GM12891 (cell line): Measurements from ENCODE around the gene AGPAT3.

Experiments used
- PAX5 ChIP-seq: IDR thresholded peaks from 2 replicates; pipeline ENCODE4 v1.6.1; 2011; ENCODE audit warnings: low read length, moderate library complexity, mild to moderate bottlenecking; ENCODE audit not compliant: insufficient read depth, severe bottlenecking
- POLR2A ChIP-seq: IDR thresholded peaks from 2 replicates; pipeline ENCODE4 v1.6.1; 2011; ENCODE audit warnings: low read depth, low read length, control low read depth
- POLR2AphosphoS5 ChIP-seq: IDR thresholded peaks from 2 replicates; pipeline ENCODE4 v1.6.1; 2011; ENCODE audit warnings: low read depth, low read length, control low read depth
- SPI1 ChIP-seq: IDR thresholded peaks from 2 replicates; pipeline ENCODE4 v1.6.1; 2011; ENCODE audit warnings: low read depth, low read length, control low read depth
- TAF1 ChIP-seq: IDR thresholded peaks from 2 replicates; pipeline ENCODE4 v1.6.1; 2011; ENCODE audit warnings: low read depth, low read length, control low read depth

DNA sequence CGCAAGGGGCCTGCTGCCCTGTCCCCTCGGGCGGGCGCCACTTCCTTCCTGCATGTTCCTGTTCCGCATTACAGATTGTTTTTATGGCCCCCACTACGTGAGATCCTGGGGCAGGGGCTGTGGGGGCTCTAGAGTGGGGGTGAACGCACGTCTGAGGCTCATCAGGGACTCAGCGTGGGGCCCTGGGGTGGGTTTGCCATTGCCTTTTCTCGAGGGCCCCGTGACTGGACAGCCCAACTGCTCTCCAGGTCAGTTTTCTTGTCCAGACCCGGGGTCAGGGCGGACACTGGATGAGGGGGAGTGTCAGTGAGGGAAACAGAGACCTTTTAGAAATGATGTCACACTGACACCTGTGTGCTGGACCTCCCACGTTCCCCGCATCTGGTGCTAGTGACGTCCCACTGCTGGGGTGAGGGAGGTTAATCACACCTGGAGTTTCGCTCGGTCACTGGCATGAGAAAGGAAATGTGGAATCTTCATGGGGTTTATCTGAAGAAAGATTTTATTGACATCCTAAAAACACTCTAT, 65.9 kb downstream of the AGPAT3 start:
- no peak for TF ChIP-seq POLR2A
- no peak for TF ChIP-seq TAF1
- TF ChIP-seq POLR2AphosphoS5: no peak
- no peak for TF ChIP-seq SPI1
- TF ChIP-seq PAX5: no peak
